ENCODE data around the gene ADARB2.

GRCh38 chr10:1376384-1376945 is 360.9 kb downstream of the ADARB2 start:
- TF ChIP-seq CTCF (IDR thresholded peaks at IDR 0.05), result no peak
- no peak for TF ChIP-seq POLR2AphosphoS5 (IDR thresholded peaks at IDR 0.05)
- TF ChIP-seq EP300 (IDR thresholded peaks at IDR 0.05), result no peak
- TF ChIP-seq POLR2A (IDR thresholded peaks at IDR 0.05; ENCODE audit: low read depth), result no peak

All from esophagus muscularis mucosa (tissue), 4 donors.